ENCODE results near the gene NRCAM. TPM values are rescaled to one million over a fixed set of nuclear protein-coding genes. Genes with fewer than 3 reads are reported as not detected.

NRCAM gene
- total RNA-seq, 1 donor from 2014 or later = 13.6 TPM

GRCh38 chr7:108211382-108212201 is 244.6 kb downstream of the NRCAM start:
- Histone ChIP-seq H3K27ac (ENCODE audit: low read depth, low read length) (no peak overlapping the region), H3K9ac (ENCODE audit: low read depth in 1 of 3, low read length in 3 of 3) (no peak overlapping the region), H3K9me3 (ENCODE audit: control insufficient read depth in 3 of 3, low read length in 3 of 3) (no peaks in the 10 kb centered on the region), H3K4me3 (ENCODE audit: low read length in 3 of 3) (no peak overlapping the region), H3K27me3 (ENCODE audit: control insufficient read depth in 3 of 3, insufficient read depth in 3 of 3, low read length in 3 of 3) (peaks cover 0 to 2% (median 0%) of the 10 kb centered on the region in 3 donors), H3K36me3 (ENCODE audit: control insufficient read depth in 3 of 3, insufficient read depth in 3 of 3, low read length in 3 of 3) (no peaks in the 10 kb centered on the region), H3K4me1 (ENCODE audit: control insufficient read depth in 3 of 3, insufficient read depth in 3 of 3, low read length in 3 of 3) (no peaks in the 10 kb centered on the region)

- Histone ChIP-seq H3K4me1 (ENCODE audit: control insufficient read depth in 3 of 3, insufficient read depth in 3 of 3, low read length in 3 of 3) (no peaks in the 10 kb centered on the region), H3K9ac (ENCODE audit: low read depth in 1 of 3, low read length in 3 of 3) (no peak overlapping the region), H3K4me3 (ENCODE audit: low read length in 3 of 3) (no peak overlapping the region), H3K27me3 (ENCODE audit: control insufficient read depth in 3 of 3, insufficient read depth in 3 of 3, low read length in 3 of 3) (peaks cover 0 to 2% (median 0%) of the 10 kb centered on the region in 3 donors), H3K27ac (ENCODE audit: low read depth, low read length) (no peak overlapping the region), H3K9me3 (ENCODE audit: control insufficient read depth in 3 of 3, low read length in 3 of 3) (no peaks in the 10 kb centered on the region), H3K36me3 (ENCODE audit: control insufficient read depth in 3 of 3, insufficient read depth in 3 of 3, low read length in 3 of 3) (no peaks in the 10 kb centered on the region)
Observed at GRCh38 chr7:108210796-108211195, 245.4 kb downstream of the NRCAM start.

GRCh38 chr7:108205311-108205710 is 250.9 kb downstream of the NRCAM start:
- Histone ChIP-seq H3K27ac (ENCODE audit: low read depth, low read length) (no peak overlapping the region), H3K9me3 (ENCODE audit: control insufficient read depth in 3 of 3, low read length in 3 of 3) (no peaks in the 10 kb centered on the region), H3K36me3 (ENCODE audit: control insufficient read depth in 3 of 3, insufficient read depth in 3 of 3, low read length in 3 of 3) (no peaks in the 10 kb centered on the region), H3K4me1 (ENCODE audit: control insufficient read depth in 3 of 3, insufficient read depth in 3 of 3, low read length in 3 of 3) (no peaks in the 10 kb centered on the region), H3K9ac (ENCODE audit: low read depth in 1 of 3, low read length in 3 of 3) (no peak overlapping the region), H3K4me3 (ENCODE audit: low read length in 3 of 3) (no peak overlapping the region), H3K27me3 (ENCODE audit: control insufficient read depth in 3 of 3, insufficient read depth in 3 of 3, low read length in 3 of 3) (peaks cover 0 to 2% (median 2%) of the 10 kb centered on the region in 3 donors)

- Histone ChIP-seq H3K4me3 (ENCODE audit: low read length in 3 of 3) (no peak overlapping the region), H3K27me3 (ENCODE audit: control insufficient read depth in 3 of 3, insufficient read depth in 3 of 3, low read length in 3 of 3) (peaks cover 0 to 2% (median 2%) of the 10 kb centered on the region in 3 donors)
Observed at GRCh38 chr7:108204281-108204796, 251.9 kb downstream of the NRCAM start.

GRCh38 chr7:108203537-108203936 is 252.7 kb downstream of the NRCAM start:
- Histone ChIP-seq H3K27me3 (ENCODE audit: control insufficient read depth in 3 of 3, insufficient read depth in 3 of 3, low read length in 3 of 3) (peaks cover 0 to 2% (median 2%) of the 10 kb centered on the region in 3 donors), H3K9ac (ENCODE audit: low read depth in 1 of 3, low read length in 3 of 3) (no peak overlapping the region), H3K4me1 (ENCODE audit: control insufficient read depth in 3 of 3, insufficient read depth in 3 of 3, low read length in 3 of 3) (no peaks in the 10 kb centered on the region), H3K4me3 (ENCODE audit: low read length in 3 of 3) (no peak overlapping the region), H3K36me3 (ENCODE audit: control insufficient read depth in 3 of 3, insufficient read depth in 3 of 3, low read length in 3 of 3) (no peaks in the 10 kb centered on the region), H3K9me3 (ENCODE audit: control insufficient read depth in 3 of 3, low read length in 3 of 3) (no peaks in the 10 kb centered on the region), H3K27ac (ENCODE audit: low read depth, low read length) (no peak overlapping the region)

More at GRCh38 chr7:108204281-108204796, 251.9 kb downstream of the NRCAM start:
- Histone ChIP-seq H3K4me1 (ENCODE audit: control insufficient read depth in 3 of 3, insufficient read depth in 3 of 3, low read length in 3 of 3) (no peaks in the 10 kb centered on the region), H3K9me3 (ENCODE audit: control insufficient read depth in 3 of 3, low read length in 3 of 3) (no peaks in the 10 kb centered on the region), H3K36me3 (ENCODE audit: control insufficient read depth in 3 of 3, insufficient read depth in 3 of 3, low read length in 3 of 3) (no peaks in the 10 kb centered on the region), H3K9ac (ENCODE audit: low read depth in 1 of 3, low read length in 3 of 3) (no peak overlapping the region), H3K27ac (ENCODE audit: low read depth, low read length) (no peak overlapping the region)

GRCh38 chr7:108202743-108203142 is 253.5 kb downstream of the NRCAM start:
- no peak overlapping the region for H3K9ac ChIP-seq (ENCODE audit: low read depth in 1 of 3, low read length in 3 of 3)
- H3K27ac ChIP-seq (ENCODE audit: low read depth, low read length) = no peak overlapping the region
- H3K4me3 ChIP-seq (ENCODE audit: low read length in 3 of 3) = no peak overlapping the region
- peaks cover 0 to 2% (median 0%) of the 10 kb centered on the region in 3 donors for H3K27me3 ChIP-seq (ENCODE audit: control insufficient read depth in 3 of 3, insufficient read depth in 3 of 3, low read length in 3 of 3)
- H3K9me3 ChIP-seq (ENCODE audit: control insufficient read depth in 3 of 3, low read length in 3 of 3) = no peaks in the 10 kb centered on the region
- H3K4me1 ChIP-seq (ENCODE audit: control insufficient read depth in 3 of 3, insufficient read depth in 3 of 3, low read length in 3 of 3) = no peaks in the 10 kb centered on the region
- H3K36me3 ChIP-seq (ENCODE audit: control insufficient read depth in 3 of 3, insufficient read depth in 3 of 3, low read length in 3 of 3) = no peaks in the 10 kb centered on the region

GRCh38 chr7:108201766-108202165 is 254.5 kb downstream of the NRCAM start:
- no peak overlapping the region for H3K4me3 ChIP-seq (ENCODE audit: low read length in 3 of 3)
- no peak overlapping the region for H3K9ac ChIP-seq (ENCODE audit: low read depth in 1 of 3, low read length in 3 of 3)
- no peaks in the 10 kb centered on the region for H3K36me3 ChIP-seq (ENCODE audit: control insufficient read depth in 3 of 3, insufficient read depth in 3 of 3, low read length in 3 of 3)
- no peak overlapping the region for H3K27ac ChIP-seq (ENCODE audit: low read depth, low read length)
- peaks cover 0 to 2% (median 0%) of the 10 kb centered on the region in 3 donors for H3K27me3 ChIP-seq (ENCODE audit: control insufficient read depth in 3 of 3, insufficient read depth in 3 of 3, low read length in 3 of 3)
- H3K9me3 ChIP-seq (ENCODE audit: control insufficient read depth in 3 of 3, low read length in 3 of 3) = no peaks in the 10 kb centered on the region
- H3K4me1 ChIP-seq (ENCODE audit: control insufficient read depth in 3 of 3, insufficient read depth in 3 of 3, low read length in 3 of 3) = no peaks in the 10 kb centered on the region

- H3K9ac ChIP-seq (ENCODE audit: low read depth in 1 of 3, low read length in 3 of 3) = no peak overlapping the region
- H3K27me3 ChIP-seq (ENCODE audit: control insufficient read depth in 3 of 3, insufficient read depth in 3 of 3, low read length in 3 of 3) = peaks cover 0 to 2% (median 0%) of the 10 kb centered on the region in 3 donors
- no peak overlapping the region for H3K27ac ChIP-seq (ENCODE audit: low read depth, low read length)
- H3K4me1 ChIP-seq (ENCODE audit: control insufficient read depth in 3 of 3, insufficient read depth in 3 of 3, low read length in 3 of 3) = no peaks in the 10 kb centered on the region
- no peak overlapping the region for H3K4me3 ChIP-seq (ENCODE audit: low read length in 3 of 3)
- no peaks in the 10 kb centered on the region for H3K36me3 ChIP-seq (ENCODE audit: control insufficient read depth in 3 of 3, insufficient read depth in 3 of 3, low read length in 3 of 3)
- no peaks in the 10 kb centered on the region for H3K9me3 ChIP-seq (ENCODE audit: control insufficient read depth in 3 of 3, low read length in 3 of 3)
Observed at GRCh38 chr7:108200326-108200725, 255.9 kb downstream of the NRCAM start.

- no peak overlapping the region for H3K4me3 ChIP-seq (ENCODE audit: low read length in 3 of 3)
- no peaks in the 10 kb centered on the region for H3K9me3 ChIP-seq (ENCODE audit: control insufficient read depth in 3 of 3, low read length in 3 of 3)
- H3K27me3 ChIP-seq (ENCODE audit: control insufficient read depth in 3 of 3, insufficient read depth in 3 of 3, low read length in 3 of 3) = no peaks in the 10 kb centered on the region
- H3K36me3 ChIP-seq (ENCODE audit: control insufficient read depth in 3 of 3, insufficient read depth in 3 of 3, low read length in 3 of 3) = no peaks in the 10 kb centered on the region
- no peak overlapping the region for H3K27ac ChIP-seq (ENCODE audit: low read depth, low read length)
- no peaks in the 10 kb centered on the region for H3K4me1 ChIP-seq (ENCODE audit: control insufficient read depth in 3 of 3, insufficient read depth in 3 of 3, low read length in 3 of 3)
- H3K9ac ChIP-seq (ENCODE audit: low read depth in 1 of 3, low read length in 3 of 3) = no peak overlapping the region
Observed at GRCh38 chr7:108197371-108198091, 258.7 kb downstream of the NRCAM start.

GRCh38 chr7:108196004-108196403 is 260.2 kb downstream of the NRCAM start:
- no peaks in the 10 kb centered on the region for H3K4me1 ChIP-seq (ENCODE audit: control insufficient read depth in 3 of 3, insufficient read depth in 3 of 3, low read length in 3 of 3)
- H3K27me3 ChIP-seq (ENCODE audit: control insufficient read depth in 3 of 3, insufficient read depth in 3 of 3, low read length in 3 of 3) = no peaks in the 10 kb centered on the region
- no peak overlapping the region for H3K9ac ChIP-seq (ENCODE audit: low read depth in 1 of 3, low read length in 3 of 3)
- H3K9me3 ChIP-seq (ENCODE audit: control insufficient read depth in 3 of 3, low read length in 3 of 3) = no peaks in the 10 kb centered on the region
- H3K36me3 ChIP-seq (ENCODE audit: control insufficient read depth in 3 of 3, insufficient read depth in 3 of 3, low read length in 3 of 3) = no peaks in the 10 kb centered on the region
- H3K4me3 ChIP-seq (ENCODE audit: low read length in 3 of 3) = no peak overlapping the region
- no peak overlapping the region for H3K27ac ChIP-seq (ENCODE audit: low read depth, low read length)
